Lower lobe of right lung (tissue), 2 donors: Measurements from ENCODE around the gene ROBO2. TPM values are rescaled to one million over a fixed set of nuclear protein-coding genes. Genes with fewer than 3 reads are reported as not detected.

Experiments used
- ATAC-seq, 2 donors: fragments of 200-7000 bp; cut with Tn5 transposase; one replicate each; pipeline ENCODE4 v1.9.1; 2020 to 2022; ENCODE audit warnings: mild to moderate bottlenecking in 2 of 2, moderate library complexity in 2 of 2
- DNase-seq: peaks from one replicate; pipeline ENCODE4 v3.0.0-alpha.2; 2020
- H3K27ac ChIP-seq: fragments of 200-600 bp; one replicate; pipeline ENCODE4 v1.8.0; 2022
- H3K27me3 ChIP-seq: fragments of 200-600 bp; one replicate; pipeline ENCODE4 v1.8.0; 2022; ENCODE audit warnings: low read depth
- H3K36me3 ChIP-seq: fragments of 200-600 bp; one replicate; pipeline ENCODE4 v1.8.0; 2022; ENCODE audit warnings: mild to moderate bottlenecking
- H3K4me1 ChIP-seq: fragments of 200-600 bp; one replicate; pipeline ENCODE4 v1.8.0; 2022
- H3K4me3 ChIP-seq: fragments of 200-600 bp; one replicate; pipeline ENCODE4 v1.8.0; 2022; ENCODE audit warnings: mild to moderate bottlenecking
- H3K9me3 ChIP-seq: fragments of 200-600 bp; one replicate; pipeline ENCODE4 v1.8.0; 2022
- CTCF ChIP-seq: fragments of 200-600 bp; IDR thresholded peaks from one replicate; pipeline ENCODE4 v1.8.0; 2022; ENCODE audit warnings: antibody characterized with exemption, mild to moderate bottlenecking
- intact Hi-C: fragments of 100-400 bp; cut with DNase I; formaldehyde crosslinking; loops from one replicate; pipeline ENCODE4 v1.11.0; 2022
- total RNA-seq: library from RNA; stranded (reverse); fragmentation: NEBNext Ultra II Directional; extraction: Animal tissue kit (Norgen Biotek cat#: 25700); gene quantifications from one replicate; pipeline ENCODE4 v1.2.1, GENCODE V29; 2021
- donor health status: DM: no; HTN: yes; CAD: no; lungs with severe emphysema.

Gene ROBO2
- total RNA-seq, 1 donor from 2014 or later = 11.8 TPM

- no peak overlapping the region for H3K4me3 ChIP-seq
- H3K36me3 ChIP-seq = no peaks in the 10 kb centered on the region
- ATAC-seq (no peak), DNase-seq (no peak)
- H3K9me3 ChIP-seq = no peaks in the 10 kb centered on the region
- H3K27ac ChIP-seq = no peak overlapping the region
- no peak for TF ChIP-seq CTCF
- no peaks in the 10 kb centered on the region for H3K27me3 ChIP-seq
- intact Hi-C loops = no loop called here
- H3K4me1 ChIP-seq = no peaks in the 10 kb centered on the region
Observed at GRCh38 chr3:77149382-77149781, 109.5 kb downstream of the ROBO2 start.

DNA sequence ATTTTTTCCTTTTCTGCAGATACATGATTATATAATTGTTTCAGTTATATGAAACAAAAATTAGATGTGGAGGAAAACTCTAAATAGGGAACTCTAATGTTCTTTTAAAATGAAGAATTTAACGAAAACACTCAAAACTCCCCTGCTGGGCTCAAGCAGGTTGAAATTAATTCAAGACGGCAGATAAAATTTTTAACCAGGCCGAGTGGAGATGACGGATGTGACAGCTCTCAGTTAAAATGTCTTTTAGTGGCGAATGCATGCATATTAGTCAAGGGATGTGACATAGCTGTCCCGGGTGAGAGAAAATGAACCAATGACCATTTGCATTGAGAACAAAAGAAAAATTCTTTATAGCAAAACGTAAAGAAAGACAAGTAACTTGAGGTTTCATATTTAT, 110.1 kb downstream of the ROBO2 start:
- H3K4me3 ChIP-seq = no peak overlapping the region
- no peak for ATAC-seq
- no peaks in the 10 kb centered on the region for H3K27me3 ChIP-seq
- no peaks in the 10 kb centered on the region for H3K4me1 ChIP-seq
- DNase-seq = no peak
- no peaks in the 10 kb centered on the region for H3K36me3 ChIP-seq
- no peak for TF ChIP-seq CTCF
- H3K27ac ChIP-seq = no peak overlapping the region
- no peaks in the 10 kb centered on the region for H3K9me3 ChIP-seq
- intact Hi-C loops = no loop called here

- ATAC-seq = no peak
- intact Hi-C loops = no loop called here
- H3K36me3 ChIP-seq = no peaks in the 10 kb centered on the region
Observed at GRCh38 chr3:77150759-77151158, 110.9 kb downstream of the ROBO2 start.

DNA sequence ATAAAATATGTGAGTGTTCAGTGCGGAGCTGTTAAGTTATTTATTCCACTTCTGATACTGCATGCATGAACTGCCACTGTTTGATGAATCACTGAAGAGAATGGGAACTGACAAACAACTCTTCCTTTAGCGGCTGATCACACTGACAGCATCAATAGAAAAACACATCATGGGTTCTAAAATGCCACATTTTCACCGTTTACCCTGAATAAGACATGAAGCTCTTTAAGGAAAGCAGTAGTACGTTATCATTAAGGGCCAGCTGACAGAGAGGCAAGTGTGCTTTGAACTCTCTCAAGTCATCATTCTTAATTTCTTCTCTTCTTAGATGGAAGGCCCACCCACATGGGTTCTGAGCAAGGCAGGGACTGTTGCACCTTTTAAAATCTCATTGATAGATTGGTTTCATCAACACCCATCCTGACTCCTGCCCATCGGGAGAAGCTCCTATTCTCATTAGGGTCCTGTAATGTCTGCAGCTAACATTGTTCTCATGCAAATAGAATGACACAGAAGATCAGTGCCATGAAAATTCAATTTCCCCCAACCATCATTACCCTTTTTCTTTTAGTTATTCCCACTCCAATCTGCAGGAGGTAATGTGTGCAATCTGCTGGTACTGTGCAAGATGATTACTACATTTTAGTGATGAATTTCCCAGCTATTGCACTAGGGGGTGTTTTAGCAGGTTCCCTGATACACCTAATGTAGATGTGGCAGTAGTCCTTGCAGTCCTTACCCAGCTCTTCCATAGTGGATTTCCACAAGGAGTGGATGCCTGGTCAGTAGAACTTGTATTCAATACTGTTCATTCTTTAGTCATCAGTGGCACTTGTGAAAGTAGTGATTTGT, 119.1 kb downstream of the ROBO2 start:
- intact Hi-C loops = no loop called here
- ATAC-seq (no peak), DNase-seq (no peak)
- H3K4me1 ChIP-seq = no peaks in the 10 kb centered on the region
- TF ChIP-seq CTCF = no peak
- no peaks in the 10 kb centered on the region for H3K27me3 ChIP-seq
- H3K4me3 ChIP-seq = no peak overlapping the region
- no peaks in the 10 kb centered on the region for H3K9me3 ChIP-seq
- H3K36me3 ChIP-seq = no peaks in the 10 kb centered on the region
- no peak overlapping the region for H3K27ac ChIP-seq

More at GRCh38 chr3:77150759-77151158, 110.9 kb downstream of the ROBO2 start:
- H3K27ac ChIP-seq = no peak overlapping the region
- H3K4me3 ChIP-seq = no peak overlapping the region
- no peaks in the 10 kb centered on the region for H3K4me1 ChIP-seq
- no peak for DNase-seq
- no peak for TF ChIP-seq CTCF
- no peaks in the 10 kb centered on the region for H3K27me3 ChIP-seq
- H3K9me3 ChIP-seq = no peaks in the 10 kb centered on the region

- Histone ChIP-seq H3K9me3 (no peaks in the 10 kb centered on the region), H3K36me3 (no peaks in the 10 kb centered on the region), H3K4me3 (no peak overlapping the region), H3K27ac (no peak overlapping the region), H3K27me3 (no peaks in the 10 kb centered on the region), H3K4me1 (no peaks in the 10 kb centered on the region)
- TF ChIP-seq CTCF = no peak
- no peak for ATAC-seq
- DNase-seq = no peak
- intact Hi-C loops = no loop called here
Observed at GRCh38 chr3:77160931-77161497, 121.1 kb downstream of the ROBO2 start.
